HK-2 (cell line): ENCODE results near the gene JAKMIP3.

Experiments
- DNase-seq: peaks from one replicate; pipeline ENCODE4 v3.0.0-alpha.2; 2018; ENCODE audit not compliant: unreplicated experiment

JAKMIP3 gene

DNA sequence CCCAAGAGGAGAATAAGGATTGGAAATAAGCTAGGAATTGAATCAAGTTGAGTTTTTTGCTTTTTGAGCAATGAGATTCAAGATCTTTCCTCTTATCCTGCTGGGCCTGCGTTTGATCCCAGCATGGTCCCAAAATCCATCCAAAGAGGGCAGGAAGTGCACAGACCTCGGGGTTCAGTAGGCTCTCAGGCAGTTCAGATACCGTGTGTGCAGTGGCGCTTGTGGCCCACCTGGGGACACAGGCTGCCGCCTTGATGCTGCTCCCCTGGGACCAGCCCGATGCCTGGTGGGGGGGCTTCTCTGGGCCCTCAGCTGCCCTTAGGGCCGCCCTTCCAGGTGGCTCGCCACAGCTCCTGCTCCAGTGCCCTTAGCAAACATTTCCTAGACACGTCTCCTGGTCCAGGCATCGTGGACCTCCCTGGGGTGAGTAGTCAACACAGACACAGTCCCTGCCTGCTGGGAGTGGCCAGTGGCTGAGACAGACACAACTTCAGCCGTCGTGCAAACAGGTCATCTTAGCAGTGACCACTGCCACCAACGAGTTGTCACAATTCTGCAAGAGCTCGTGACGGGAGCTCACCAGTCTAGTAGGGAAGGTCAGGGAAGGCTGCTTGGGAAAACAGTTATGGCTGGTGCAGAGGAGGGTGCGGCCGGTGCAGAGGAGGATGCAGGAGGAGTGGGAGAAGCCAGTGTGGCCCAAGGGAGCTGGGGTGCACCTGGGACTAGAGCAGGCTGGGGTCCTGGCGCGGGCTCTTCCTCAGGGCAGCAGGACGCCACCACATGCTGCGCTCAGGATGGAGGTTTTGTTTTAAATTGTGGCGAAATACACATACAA lies 21.7 kb upstream of the JAKMIP3 start:
- no peak for DNase-seq

- DNase-seq = no peak
Measured at GRCh38 chr10:132044803-132045202, 20.9 kb upstream of the JAKMIP3 start.

- no peak for DNase-seq
Measured at GRCh38 chr10:132045324-132045723, 20.4 kb upstream of the JAKMIP3 start.

DNA sequence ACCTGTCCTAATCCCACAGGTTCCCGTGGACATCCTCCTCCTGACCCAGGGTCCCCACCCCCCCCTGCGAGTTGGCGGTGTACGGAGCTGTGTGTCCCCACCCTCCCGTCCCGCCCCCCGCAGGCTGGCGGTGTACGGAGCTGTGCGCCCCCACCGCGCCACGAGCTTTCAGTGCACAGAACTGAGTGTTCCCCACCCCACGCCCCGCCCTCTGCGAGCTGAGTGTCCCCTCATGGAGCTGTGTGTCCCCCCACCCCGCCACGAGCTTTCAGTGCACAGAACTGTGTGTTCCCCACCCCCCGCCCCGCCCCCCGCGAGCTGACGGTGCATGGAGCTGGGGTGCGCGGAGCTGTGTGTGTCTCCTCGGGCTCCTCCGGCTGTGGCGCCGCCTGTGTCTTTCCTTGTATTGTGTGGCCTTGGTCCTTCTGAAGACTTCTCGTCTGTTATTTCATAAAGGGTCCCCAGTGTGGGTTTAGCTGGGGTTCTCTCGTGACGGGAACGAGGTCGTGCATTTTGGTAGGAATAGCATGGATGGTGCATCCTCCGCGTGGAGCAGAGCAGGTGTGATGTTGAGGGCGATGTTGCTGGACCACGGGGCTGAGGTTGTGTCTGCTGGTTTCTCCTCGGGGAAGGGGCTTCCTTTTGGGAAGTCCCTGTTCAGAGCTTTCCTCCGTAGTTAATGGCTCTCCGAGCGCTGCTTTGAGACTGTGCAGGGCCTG lies 18.0 kb upstream of the JAKMIP3 start:
- no peak for DNase-seq

DNA sequence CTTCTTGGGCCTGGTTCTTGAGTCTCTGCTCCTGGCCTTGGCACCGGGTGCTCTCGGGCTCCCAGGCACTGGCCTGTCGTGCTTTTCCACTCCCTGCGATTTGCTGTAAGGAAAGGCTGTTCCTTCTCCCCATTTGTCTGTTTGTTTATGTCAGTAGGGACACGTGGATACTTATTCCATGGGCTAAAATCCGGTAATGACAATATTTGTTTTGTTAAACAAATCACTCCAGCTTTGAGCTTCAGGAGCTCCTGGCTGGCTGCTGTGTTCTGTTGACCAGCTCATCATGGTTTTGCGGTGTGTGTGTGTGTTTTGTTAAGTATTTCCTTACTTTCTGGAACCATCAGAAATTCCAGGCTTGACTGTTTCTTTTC lies 17.5 kb upstream of the JAKMIP3 start:
- DNase-seq = no peak

DNA sequence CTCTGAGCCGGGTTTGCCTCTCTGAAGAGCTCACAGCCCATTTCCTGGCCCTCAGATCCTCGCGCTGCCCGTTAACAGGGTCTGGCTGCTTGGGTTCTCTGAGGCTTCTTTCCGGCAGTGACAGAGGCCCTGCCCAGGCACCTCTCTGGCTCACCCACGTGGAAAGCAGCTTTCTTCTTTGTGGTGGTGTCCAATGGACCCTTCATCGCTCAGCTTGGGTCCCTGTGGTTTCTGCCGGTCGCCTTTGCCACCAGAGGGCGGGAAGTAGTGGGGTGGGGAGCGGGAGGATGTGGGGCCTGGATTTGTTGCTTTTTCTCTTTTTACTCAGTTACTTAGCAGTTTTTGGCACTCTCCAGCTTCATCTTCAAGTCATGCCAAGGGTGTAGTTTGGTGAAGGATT lies 15.6 kb upstream of the JAKMIP3 start:
- no peak for DNase-seq

DNA sequence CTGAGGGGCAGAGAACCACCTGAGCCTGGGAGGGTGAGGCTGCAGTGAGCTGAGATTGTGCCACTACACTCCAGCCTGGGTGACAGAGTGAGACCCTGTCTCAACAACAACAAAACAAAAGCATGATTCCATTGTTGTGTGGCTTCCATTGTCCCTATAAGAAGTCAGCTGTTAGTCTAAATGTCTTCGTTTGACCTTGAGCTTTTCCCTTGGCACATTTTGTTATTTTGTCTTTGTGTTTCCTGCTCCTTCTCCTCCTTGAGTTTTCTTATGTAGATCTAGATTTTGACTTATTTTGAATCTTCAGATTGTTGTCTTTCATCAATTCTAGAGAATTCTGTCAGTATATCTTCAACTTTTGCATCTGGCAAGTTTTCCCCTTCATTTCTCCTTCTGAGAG lies 13.6 kb upstream of the JAKMIP3 start:
- DNase-seq = no peak

- no peak for DNase-seq
Measured at GRCh38 chr10:132054564-132054963, 11.2 kb upstream of the JAKMIP3 start.

DNA sequence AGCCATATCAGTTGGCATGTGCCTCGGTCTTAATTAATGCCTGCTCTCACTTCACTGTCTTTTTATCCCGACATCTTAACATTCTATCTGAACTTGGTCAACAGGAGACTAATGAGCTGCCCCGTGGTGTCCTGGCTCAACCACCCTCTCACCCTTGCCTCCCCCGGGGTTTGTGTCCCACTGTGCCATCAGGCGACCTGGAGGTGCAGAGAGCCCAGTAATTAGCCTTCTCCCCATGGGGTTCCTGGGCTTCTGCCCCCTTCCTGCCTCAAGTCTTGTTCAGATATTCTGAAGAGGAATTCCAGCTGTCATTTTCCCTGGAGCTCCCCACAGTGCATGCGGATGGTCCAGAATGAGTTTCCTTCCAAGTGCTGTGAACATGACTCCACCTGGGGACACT lies 10.1 kb upstream of the JAKMIP3 start:
- DNase-seq = no peak

DNA sequence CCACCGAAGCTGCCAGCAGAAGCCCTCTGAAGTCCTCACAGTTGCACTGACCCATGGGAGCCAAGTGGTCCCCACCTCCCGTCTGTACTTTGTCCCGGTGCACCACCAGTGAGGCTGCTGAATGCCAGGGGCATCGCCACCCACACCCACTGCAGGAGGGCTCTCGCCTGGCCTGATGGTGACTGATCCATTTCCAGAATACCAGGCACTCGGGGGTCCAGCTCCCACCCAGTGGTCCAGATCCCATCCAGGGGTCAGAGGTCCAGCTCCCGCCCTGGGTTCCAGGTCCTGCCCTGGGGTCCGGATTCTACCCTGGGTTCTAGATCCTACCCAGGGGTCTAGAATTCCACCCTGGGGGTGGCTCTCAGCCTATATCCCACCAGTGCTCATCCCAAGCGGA lies 9.1 kb upstream of the JAKMIP3 start:
- DNase-seq = no peak

GRCh38 chr10:132057191-132057681 lies 8.5 kb upstream of the JAKMIP3 start:
- no peak for DNase-seq

DNA sequence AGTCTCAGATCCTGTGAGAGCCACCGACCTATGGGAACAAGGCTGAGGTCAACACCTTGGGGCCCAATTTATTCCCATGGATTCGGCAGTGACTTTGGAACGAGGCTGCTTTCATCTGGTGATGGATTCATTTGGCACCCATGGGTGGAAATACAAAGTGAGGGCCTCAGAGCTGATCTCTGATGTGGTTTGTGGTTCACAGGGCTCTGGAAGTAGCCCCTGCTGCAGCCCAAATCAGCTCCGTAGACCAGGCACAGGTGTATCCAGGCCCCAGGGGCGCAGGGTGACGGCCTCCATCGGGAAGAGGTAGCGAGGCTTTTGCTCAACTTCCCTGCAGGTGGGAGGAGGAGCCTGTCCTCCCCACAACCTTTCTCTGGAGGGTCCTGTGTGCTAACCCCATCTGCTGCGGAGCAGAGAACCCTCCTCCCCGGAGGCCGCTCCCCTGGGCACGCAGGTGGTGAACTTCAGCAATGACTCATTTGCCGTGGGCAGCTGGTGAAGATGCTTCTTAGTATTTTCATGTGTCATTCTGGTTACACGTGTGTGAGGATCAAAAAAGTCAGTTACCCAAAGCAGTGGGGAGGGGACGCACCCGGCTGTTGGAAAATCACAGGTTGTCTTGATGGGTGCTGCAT lies 7.5 kb upstream of the JAKMIP3 start:
- no peak for DNase-seq

GRCh38 chr10:132058793-132059759 lies 6.7 kb upstream of the JAKMIP3 start:
- no peak for DNase-seq

DNA sequence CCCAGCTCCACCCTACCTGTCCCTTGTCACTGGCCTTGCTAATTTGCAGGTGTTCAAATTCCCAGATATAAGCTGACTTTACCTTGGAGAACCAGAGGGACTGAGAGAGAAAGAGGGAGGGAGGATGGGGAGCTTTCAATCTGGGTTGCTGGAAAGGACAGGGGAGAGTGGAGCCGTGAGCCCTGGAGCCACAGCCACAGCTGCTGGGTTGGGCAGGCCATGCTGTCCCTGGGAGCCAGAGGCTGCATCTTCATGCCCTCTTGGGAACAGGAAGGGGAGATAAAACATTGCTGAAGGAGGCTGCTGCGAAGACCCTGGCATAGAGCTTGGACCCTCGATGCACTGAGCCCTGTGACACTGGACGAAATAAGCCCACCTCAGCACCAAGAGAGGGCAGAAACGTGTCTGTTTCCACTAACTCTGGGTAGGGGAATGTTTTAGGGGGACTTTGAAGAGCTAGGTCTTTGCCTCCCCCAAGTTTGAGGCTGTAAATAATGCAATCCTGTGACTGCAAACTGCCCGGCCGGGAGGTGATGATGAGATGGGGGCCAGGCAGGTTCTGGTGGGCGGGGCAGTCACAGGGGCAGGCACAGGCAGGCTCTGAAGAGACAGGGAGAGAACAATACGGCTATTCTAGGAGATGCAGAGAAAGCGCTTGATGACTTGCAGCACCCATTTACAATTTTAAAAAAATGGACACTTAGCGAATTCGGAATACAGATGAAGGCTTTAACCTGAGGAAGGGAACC lies 5.8 kb upstream of the JAKMIP3 start:
- DNase-seq = no peak

DNA sequence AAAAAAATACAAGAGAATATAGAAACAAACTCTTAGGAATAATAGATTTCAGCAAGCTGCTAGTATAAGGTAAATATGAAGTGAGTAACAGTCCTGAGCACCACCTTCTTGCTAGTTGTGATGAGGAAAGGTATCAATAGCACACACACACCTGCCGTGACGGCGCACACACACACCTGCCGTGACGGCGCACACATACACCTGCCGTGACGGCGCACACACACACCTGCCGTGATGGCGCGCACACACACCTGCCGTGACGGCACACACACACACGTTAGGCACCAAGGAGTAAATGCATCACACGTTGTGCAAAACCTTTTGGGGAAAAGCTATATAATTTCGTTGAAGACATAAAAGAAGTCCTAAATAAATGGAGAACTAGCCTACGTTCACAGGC lies 4.7 kb upstream of the JAKMIP3 start:
- no peak for DNase-seq

DNA sequence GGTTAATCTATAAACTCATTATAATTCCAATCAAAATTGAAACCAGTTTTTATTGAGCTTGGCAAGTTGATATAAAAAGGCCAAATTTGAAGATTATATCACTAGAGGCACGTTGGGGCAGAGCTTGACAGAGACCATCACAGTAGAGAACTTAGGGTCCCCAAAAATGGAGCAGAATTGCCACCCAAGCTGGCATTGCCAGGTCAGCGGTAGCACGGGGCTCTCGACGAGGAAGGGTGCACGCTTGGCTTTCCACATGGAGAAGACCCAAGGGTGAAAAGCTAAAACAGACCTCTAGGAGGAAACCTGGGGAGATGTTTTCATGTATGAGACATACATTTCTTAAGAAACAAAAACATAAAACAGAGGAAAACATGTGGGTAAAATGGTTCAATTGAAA lies 4.3 kb upstream of the JAKMIP3 start:
- DNase-seq = no peak

DNA sequence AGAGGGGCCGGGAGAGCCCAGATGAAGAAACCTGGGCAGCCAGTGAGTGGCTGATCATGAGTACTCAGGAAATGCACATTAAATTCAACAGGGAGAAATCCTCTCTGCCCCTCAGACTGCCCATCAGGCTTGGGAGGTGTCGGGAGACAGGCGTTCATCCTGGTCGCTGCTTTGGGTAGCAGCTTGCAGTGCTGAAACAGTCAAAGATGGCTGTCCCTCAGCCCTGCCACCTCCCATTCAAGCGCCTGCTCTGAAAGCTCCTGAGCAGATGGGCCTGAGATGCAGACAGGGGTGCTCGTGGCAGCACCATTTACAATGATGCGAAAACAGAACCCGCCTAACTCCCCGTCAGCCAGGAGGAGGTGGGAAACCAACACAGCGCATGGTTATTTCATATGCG lies 3.6 kb upstream of the JAKMIP3 start:
- no peak for DNase-seq

DNA sequence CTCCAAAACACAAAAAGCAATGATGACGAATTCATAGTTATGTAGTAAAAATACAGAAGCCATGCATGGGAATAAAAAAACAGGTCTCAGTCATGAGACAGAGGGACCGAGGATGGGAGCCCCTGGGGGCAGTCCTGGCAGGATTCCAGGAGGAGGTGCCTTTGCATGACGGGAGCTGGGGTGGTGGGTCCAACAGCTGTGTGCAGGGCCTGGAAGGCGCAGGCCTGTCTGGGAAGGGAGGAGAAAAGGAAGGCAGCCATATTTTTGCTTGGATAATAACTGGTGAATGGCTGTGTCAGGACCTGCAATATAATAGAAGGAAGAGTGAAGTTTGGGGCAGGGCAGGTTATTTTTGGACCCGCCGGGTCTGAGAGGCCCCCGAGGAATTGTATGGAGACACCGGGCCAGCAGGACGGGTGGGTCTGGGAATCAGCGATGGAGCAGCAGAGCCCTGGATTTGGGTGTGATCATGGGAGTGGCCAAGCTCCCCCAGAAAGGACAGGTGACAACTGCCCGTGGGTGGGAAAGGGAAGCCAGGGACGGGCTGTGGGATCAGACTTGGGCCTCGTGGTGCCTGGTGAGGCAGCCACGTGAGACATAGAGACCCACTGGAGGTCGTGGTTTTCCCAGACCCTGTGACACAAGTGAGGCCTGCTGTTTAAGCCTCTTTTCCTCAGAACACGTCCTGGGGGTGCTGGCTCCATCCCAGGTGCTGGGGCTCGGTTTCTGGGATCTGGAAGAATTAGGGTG lies 2.9 kb upstream of the JAKMIP3 start:
- no peak for DNase-seq

- no peak for DNase-seq
Measured at GRCh38 chr10:132063432-132063831, 2.3 kb upstream of the JAKMIP3 start.

GRCh38 chr10:132064082-132064755 lies 1.5 kb upstream of the JAKMIP3 start:
- DNase-seq = no peak
